ENCODE data around the gene GLIS1.

The GLIS1 gene

DNA sequence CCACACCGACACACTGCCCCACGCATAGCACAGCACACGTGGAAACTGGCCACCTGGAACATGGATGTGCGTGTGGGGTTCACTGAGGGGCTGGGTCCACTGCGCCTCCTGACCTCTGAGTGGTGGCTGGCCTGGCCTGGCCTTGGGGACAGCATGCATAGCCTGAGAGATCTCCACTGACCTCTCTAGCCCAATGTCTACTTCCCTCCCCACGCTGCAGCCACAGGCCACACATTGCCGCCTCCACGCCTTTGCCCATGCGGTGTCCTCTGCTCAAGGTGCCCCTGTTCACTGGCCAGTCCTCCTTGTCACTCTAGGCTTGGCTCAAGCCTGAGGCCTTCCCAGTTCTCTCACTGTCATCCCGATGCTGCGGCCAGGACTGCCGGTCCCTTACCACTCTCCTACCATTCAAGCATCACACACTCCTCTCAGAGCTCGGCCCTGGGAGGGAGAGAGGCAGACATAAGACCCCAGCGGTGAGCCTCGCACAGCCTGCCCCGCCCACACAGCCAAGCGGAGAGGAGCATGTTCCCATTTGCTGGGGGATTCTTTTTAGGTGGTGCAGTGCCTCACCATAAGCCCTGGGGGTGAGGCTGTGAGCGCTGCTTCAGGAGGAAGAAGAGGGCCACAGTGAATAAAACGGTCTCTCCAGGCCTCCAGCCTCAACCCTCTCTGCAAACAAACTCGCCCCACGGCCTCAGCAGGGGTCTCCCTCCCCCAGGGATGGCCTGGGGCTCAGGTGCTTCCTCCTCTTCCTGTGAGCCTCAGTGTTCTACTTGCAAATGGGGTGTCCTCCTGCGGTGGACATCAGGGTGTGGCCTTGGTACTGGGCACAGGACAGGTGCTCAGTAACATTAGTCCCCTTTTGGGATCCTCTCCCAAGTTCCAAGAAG lies 199.0 kb downstream of the GLIS1 start:
- in situ Hi-C loops (cut with MboI; ENCODE audit: low pct_unique_long_range_greater_than_20kb, low sequenced_read_pairs, unreplicated experiment): no loop called here
- no peak for DNase-seq (ENCODE audit: low spot score)
- TF ChIP-seq, protein P1, sequence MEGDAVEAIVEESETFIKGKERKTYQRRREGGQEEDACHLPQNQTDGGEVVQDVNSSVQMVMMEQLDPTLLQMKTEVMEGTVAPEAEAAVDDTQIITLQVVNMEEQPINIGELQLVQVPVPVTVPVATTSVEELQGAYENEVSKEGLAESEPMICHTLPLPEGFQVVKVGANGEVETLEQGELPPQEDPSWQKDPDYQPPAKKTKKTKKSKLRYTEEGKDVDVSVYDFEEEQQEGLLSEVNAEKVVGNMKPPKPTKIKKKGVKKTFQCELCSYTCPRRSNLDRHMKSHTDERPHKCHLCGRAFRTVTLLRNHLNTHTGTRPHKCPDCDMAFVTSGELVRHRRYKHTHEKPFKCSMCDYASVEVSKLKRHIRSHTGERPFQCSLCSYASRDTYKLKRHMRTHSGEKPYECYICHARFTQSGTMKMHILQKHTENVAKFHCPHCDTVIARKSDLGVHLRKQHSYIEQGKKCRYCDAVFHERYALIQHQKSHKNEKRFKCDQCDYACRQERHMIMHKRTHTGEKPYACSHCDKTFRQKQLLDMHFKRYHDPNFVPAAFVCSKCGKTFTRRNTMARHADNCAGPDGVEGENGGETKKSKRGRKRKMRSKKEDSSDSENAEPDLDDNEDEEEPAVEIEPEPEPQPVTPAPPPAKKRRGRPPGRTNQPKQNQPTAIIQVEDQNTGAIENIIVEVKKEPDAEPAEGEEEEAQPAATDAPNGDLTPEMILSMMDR (IDR thresholded peaks at IDR 0.05; ENCODE audit: extremely low read depth, insufficient read depth, missing control alignments): no peak

DNA sequence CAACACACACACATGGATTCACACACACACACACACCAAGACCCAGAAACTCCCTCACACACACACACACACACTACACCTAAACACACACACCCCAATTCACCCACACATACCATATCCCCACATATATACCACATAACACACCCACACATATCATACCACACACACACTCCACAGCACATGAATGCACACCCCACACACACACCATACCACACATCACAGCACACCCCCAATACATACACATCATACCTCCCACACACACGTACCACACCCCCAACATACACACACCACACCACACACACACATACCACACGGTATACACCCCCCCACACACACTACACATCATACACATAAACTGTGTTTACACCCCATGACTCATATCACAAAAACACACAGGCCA lies 199.7 kb downstream of the GLIS1 start:
- in situ Hi-C loops (cut with MboI; ENCODE audit: low pct_unique_long_range_greater_than_20kb, low sequenced_read_pairs, unreplicated experiment): no loop called here
- TF ChIP-seq, protein P1 (IDR thresholded peaks at IDR 0.05; ENCODE audit: extremely low read depth, insufficient read depth, missing control alignments): no peak
- no peak for DNase-seq (ENCODE audit: low spot score)

DNA sequence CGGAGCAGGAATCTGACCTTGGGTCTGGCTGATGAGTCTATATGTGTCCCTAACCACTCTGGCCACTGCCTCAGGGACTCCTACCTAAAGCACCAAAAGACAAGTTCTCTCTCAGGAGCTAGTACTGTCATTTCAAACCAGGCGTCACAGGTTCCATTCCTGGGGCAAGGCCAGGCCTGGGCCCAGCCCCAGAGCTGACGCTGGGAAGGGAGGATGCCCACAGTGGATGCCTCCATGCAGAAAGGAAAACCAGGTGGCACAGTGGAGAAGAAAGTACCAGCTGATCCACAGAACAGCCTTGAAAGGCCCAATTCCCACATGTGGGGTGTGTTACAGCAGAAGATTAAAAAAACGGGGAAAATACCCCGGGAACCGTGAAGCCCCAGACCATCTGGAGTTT lies 202.4 kb downstream of the GLIS1 start:
- in situ Hi-C loops (cut with MboI; ENCODE audit: low pct_unique_long_range_greater_than_20kb, low sequenced_read_pairs, unreplicated experiment): no loop called here

DNA sequence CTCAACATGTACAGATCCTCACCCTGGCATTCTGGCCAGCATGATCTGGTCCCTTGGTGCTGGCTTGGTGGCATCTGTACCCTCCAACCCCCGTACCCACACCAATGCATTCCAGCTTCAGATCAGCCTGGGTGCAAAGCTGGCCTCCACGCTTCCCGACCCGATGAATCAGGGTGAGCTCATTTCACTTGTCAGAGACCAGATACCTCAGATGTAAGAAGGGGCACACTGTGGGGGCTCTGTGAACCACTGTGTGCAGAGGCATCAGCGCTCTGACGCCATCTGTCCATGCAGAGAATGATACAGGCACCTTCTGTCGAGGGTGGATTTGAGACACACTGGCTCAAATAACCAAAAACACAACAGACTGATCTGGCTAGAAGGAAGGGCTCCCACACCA lies 203.1 kb downstream of the GLIS1 start:
- in situ Hi-C loops (cut with MboI; ENCODE audit: low pct_unique_long_range_greater_than_20kb, low sequenced_read_pairs, unreplicated experiment): no loop called here
- TF ChIP-seq, protein P1 (IDR thresholded peaks at IDR 0.05; ENCODE audit: extremely low read depth, insufficient read depth, missing control alignments): no peak
- DNase-seq (ENCODE audit: low spot score): no peak

More for the DNA sequence above, 202.4 kb downstream of the GLIS1 start:
- TF ChIP-seq, protein P1 (IDR thresholded peaks at IDR 0.05; ENCODE audit: extremely low read depth, insufficient read depth, missing control alignments): no peak
- no peak for DNase-seq (ENCODE audit: low spot score)

DNA sequence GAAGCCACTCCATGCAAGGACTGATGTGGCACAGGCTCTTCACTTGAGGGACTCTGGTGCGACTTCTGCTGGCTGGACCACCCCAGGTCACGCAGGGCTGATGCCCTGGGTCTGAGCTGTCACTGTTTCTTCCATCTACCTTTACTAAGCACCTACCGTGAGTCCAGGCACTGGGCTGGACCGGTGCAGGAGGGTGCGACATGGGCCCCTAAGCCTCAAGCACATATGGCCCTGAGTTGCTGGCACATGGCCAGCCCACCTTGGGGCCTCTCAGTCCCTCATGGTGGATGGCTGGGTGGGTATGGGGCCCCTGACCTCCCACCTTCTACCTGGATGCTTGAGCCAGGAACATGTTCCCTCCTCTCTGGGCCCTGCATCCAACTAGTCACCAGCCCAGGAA lies 203.7 kb downstream of the GLIS1 start:
- DNase-seq (ENCODE audit: low spot score): no peak
- TF ChIP-seq, protein P1 (IDR thresholded peaks at IDR 0.05; ENCODE audit: extremely low read depth, insufficient read depth, missing control alignments): no peak
- in situ Hi-C loops (cut with MboI; ENCODE audit: low pct_unique_long_range_greater_than_20kb, low sequenced_read_pairs, unreplicated experiment): no loop called here

DNA sequence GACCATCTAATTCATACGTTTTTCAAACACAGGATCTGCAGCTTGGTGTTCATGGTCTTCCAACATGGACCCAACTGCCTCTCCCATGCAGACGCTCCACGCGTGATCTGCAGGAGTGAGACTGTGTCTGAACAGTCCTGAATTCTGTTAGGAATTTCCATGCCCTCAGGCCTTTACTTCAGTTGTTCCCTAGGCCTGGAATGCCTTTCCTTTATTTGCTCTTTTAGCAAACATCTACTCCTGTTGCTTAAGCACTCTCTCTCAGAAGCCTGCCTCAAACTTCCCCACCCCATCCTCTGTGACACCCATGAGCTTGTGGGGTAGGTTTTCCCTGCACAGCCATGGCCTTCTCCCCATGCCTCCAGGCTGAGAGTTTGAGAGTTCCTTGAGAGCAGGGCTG lies 206.1 kb downstream of the GLIS1 start:
- DNase-seq (ENCODE audit: low spot score): no peak
- in situ Hi-C loops (cut with MboI; ENCODE audit: low pct_unique_long_range_greater_than_20kb, low sequenced_read_pairs, unreplicated experiment): no loop called here
- TF ChIP-seq, protein P1 (IDR thresholded peaks at IDR 0.05; ENCODE audit: extremely low read depth, insufficient read depth, missing control alignments): no peak

All from GM13977 (cell line).